Fibroblast of lung (primary cell): ENCODE data around the gene SPDL1. TPM values are rescaled to one million over a fixed set of nuclear protein-coding genes. Genes with fewer than 3 reads are reported as not detected.

Experiments used
- DNase-seq, 2 donors: peaks; one replicate each; pipeline versions ENCODE4 v3.0.0 to v3.0.0-alpha.2; 2010; ENCODE audit warnings: low read depth in 2 of 2
- H2AFZ ChIP-seq: 2 replicates; pipeline ENCODE4 v1.5.1; 2012; ENCODE audit warnings: low read length, control low read depth, inconsistent platforms
- H3K27ac ChIP-seq: 2 replicates; pipeline ENCODE4 v1.5.1; 2011; ENCODE audit warnings: low read length, control low read depth; ENCODE audit not compliant: insufficient read depth
- H3K27me3 ChIP-seq: 2 replicates; pipeline ENCODE4 v1.5.1; 2011; ENCODE audit warnings: mild to moderate bottlenecking, low read length; ENCODE audit not compliant: control insufficient read depth, insufficient read depth
- H3K36me3 ChIP-seq: 2 replicates; pipeline ENCODE4 v1.5.1; 2011; ENCODE audit warnings: low read length; ENCODE audit not compliant: control insufficient read depth, insufficient read depth
- H3K4me1 ChIP-seq: 2 replicates; pipeline ENCODE4 v1.5.1; 2011; ENCODE audit warnings: low read length; ENCODE audit not compliant: control insufficient read depth, insufficient read depth; ENCODE audit errors: extremely low read depth
- H3K4me2 ChIP-seq: 2 replicates; pipeline ENCODE4 v1.5.1; 2011; ENCODE audit warnings: low read length, control low read depth; ENCODE audit not compliant: insufficient read depth; ENCODE audit errors: extremely low read depth
- H3K4me3 ChIP-seq, 4 experiments: fragments of 200-600 bp in 1 of 4; sonication (generic) in 1 of 4; replicated peaks in 1 of 4; 2 replicates each; pipeline ENCODE4 v1.5.1; 2011 to 2016; ENCODE audit warnings: low read length in 4 of 4, low read depth in 3 of 4, mild to moderate bottlenecking in 3 of 4, control low read depth in 2 of 4, inconsistent platforms in 1 of 4, mixed read lengths in 1 of 4; ENCODE audit not compliant: insufficient read depth in 1 of 4; ENCODE audit errors: control extremely low read depth in 1 of 4
- H3K79me2 ChIP-seq: 2 replicates; pipeline ENCODE4 v1.5.1; 2012; ENCODE audit warnings: mild to moderate bottlenecking, low read length, inconsistent platforms; ENCODE audit not compliant: control insufficient read depth, insufficient read depth
- H3K9ac ChIP-seq: 2 replicates; pipeline ENCODE4 v1.5.1; 2011; ENCODE audit warnings: mild to moderate bottlenecking, low read length, control low read depth; ENCODE audit not compliant: insufficient read depth
- H3K9me3 ChIP-seq: 2 replicates; pipeline ENCODE4 v1.5.1; 2012; ENCODE audit warnings: low read depth, low read length; ENCODE audit not compliant: control insufficient read depth, insufficient read depth
- H4K20me1 ChIP-seq: 2 replicates; pipeline ENCODE4 v1.5.1; 2011; ENCODE audit warnings: low read length; ENCODE audit not compliant: control insufficient read depth, insufficient read depth; ENCODE audit errors: extremely low read depth
- CTCF ChIP-seq, 2 donors: IDR thresholded peaks in 1 of 2; conservative IDR thresholded peaks in 1 of 2; 1 replicate in 1 of 2; 2 replicates in 1 of 2; pipeline ENCODE4 v1.5.1; 2011 to 2012; ENCODE audit warnings: low read length in 2 of 2, control low read depth in 1 of 2, inconsistent platforms in 1 of 2, low read depth in 1 of 2, mild to moderate bottlenecking in 1 of 2
- EZH2 ChIP-seq: IDR thresholded peaks from 2 replicates; pipeline ENCODE4 v1.5.1; 2012; ENCODE audit warnings: low read length, control low read depth, mild to moderate bottlenecking; ENCODE audit errors: missing control alignments
- polyA plus RNA-seq, 2 donors: library from polyadenylated mRNA; depleted of rRNA in 1 of 2; stranded (reverse) in 1 of 2; unstranded in 1 of 2; fragments of >200 nt; gene quantifications; 2 replicates each; pipeline ENCODE4 v1.2.1, GENCODE V29; 2011 to 2012; ENCODE audit warnings: missing spikeins in 1 of 2
- total RNA-seq: library from RNA; depleted of rRNA; stranded (reverse); fragments of >200 nt; gene quantifications from 2 replicates; pipeline ENCODE4 v1.2.1, GENCODE V29; 2014

Gene SPDL1
- total and polyA plus RNA-seq, 2 donors (not counting 1 experiment from before 2014, with no cell fraction given) = 10.9 to 24.5 TPM

GRCh38 chr5:169538944-169539343, 44.6 kb upstream of the SPDL1 start:
- no peak overlapping the region for H2AFZ ChIP-seq
- no peak for DNase-seq
- no peak overlapping the region for H3K27ac ChIP-seq
- TF ChIP-seq CTCF (conservative IDR thresholded peaks at IDR 0.05 in 1 of 2, IDR thresholded peaks at IDR 0.05 in 1 of 2; ENCODE audit: low read depth in 1 of 2, low read length in 2 of 2) (no peak), EZH2 (no peak)
- H3K9me3 ChIP-seq = no peaks in the 10 kb centered on the region
- no peaks in the 10 kb centered on the region for H3K79me2 ChIP-seq
- H3K9ac ChIP-seq = no peak overlapping the region
- no peaks in the 10 kb centered on the region for H3K4me1 ChIP-seq
- no peaks in the 10 kb centered on the region for H3K36me3 ChIP-seq
- no peak overlapping the region for H3K4me3 ChIP-seq
- no peaks in the 10 kb centered on the region for H3K27me3 ChIP-seq
- H4K20me1 ChIP-seq = no peaks in the 10 kb centered on the region
- no peak overlapping the region for H3K4me2 ChIP-seq

GRCh38 chr5:169542811-169543210, 40.8 kb upstream of the SPDL1 start:
- H3K36me3 ChIP-seq = no peaks in the 10 kb centered on the region
- H3K79me2 ChIP-seq = no peaks in the 10 kb centered on the region
- TF ChIP-seq CTCF (conservative IDR thresholded peaks at IDR 0.05 in 1 of 2, IDR thresholded peaks at IDR 0.05 in 1 of 2; ENCODE audit: low read depth in 1 of 2, low read length in 2 of 2) (no peak), EZH2 (no peak)
- peaks cover 2% of the 10 kb centered on the region for H3K4me1 ChIP-seq
- H3K27ac ChIP-seq = no peak overlapping the region
- H3K27me3 ChIP-seq = no peaks in the 10 kb centered on the region
- no peak overlapping the region for H2AFZ ChIP-seq
- H3K9ac ChIP-seq = no peak overlapping the region
- H3K4me2 ChIP-seq = no peak overlapping the region
- no peaks in the 10 kb centered on the region for H4K20me1 ChIP-seq
- H3K9me3 ChIP-seq = no peaks in the 10 kb centered on the region
- H3K4me3 ChIP-seq = no peak overlapping the region
- DNase-seq = peak in 1 of 2 donors; percentile 57

- TF ChIP-seq EZH2 (no peak), CTCF (conservative IDR thresholded peaks at IDR 0.05 in 1 of 2, IDR thresholded peaks at IDR 0.05 in 1 of 2; ENCODE audit: low read depth in 1 of 2, low read length in 2 of 2) (no peak)
- no peak for DNase-seq
- no peak overlapping the region for H3K4me3 ChIP-seq
These were observed 39.2 kb upstream of the SPDL1 start for GRCh38 chr5:169544264-169544950.

More at GRCh38 chr5:169544264-169544950, 39.2 kb upstream of the SPDL1 start:
- Histone ChIP-seq H4K20me1 (no peaks in the 10 kb centered on the region), H3K36me3 (no peaks in the 10 kb centered on the region), H3K27me3 (no peaks in the 10 kb centered on the region), H3K27ac (no peak overlapping the region), H3K79me2 (no peaks in the 10 kb centered on the region), H2AFZ (no peak overlapping the region), H3K9ac (no peak overlapping the region), H3K4me1 (peaks cover 2% of the 10 kb centered on the region), H3K4me2 (no peak overlapping the region), H3K9me3 (no peaks in the 10 kb centered on the region)
